GM23338 (cell line): ENCODE data around the gene ALPI. TPM values are rescaled to one million over a fixed set of nuclear protein-coding genes. Genes with fewer than 3 reads are reported as not detected.

Experiments
- ATAC-seq: fragments of 200-7000 bp; cut with Tn5 transposase; 3 replicates; pipeline ENCODE4 v1.9.1; 2020
- DNase-seq: peaks from one replicate; pipeline ENCODE4 v3.0.0-alpha.2; 2015; ENCODE audit warnings: low spot score
- H2AFZ ChIP-seq: fragments of 200-600 bp; sonication (generic); 2 replicates; pipeline ENCODE4 v1.8.0; 2016; ENCODE audit warnings: antibody characterized with exemption, mild to moderate bottlenecking, moderate library complexity
- H3F3A ChIP-seq: fragments of 200-600 bp; sonication (generic); replicated peaks from 2 replicates; pipeline ENCODE4 v1.8.0; 2017; ENCODE audit warnings: antibody characterized with exemption, mixed run types, low read depth
- H3K27ac ChIP-seq: fragments of 200-600 bp; sonication (generic); 2 replicates; pipeline ENCODE4 v1.6.1; 2016; ENCODE audit warnings: low read depth
- H3K27me3 ChIP-seq: fragments of 200-600 bp; sonication (generic); 2 replicates; pipeline ENCODE4 v1.8.0; 2016; ENCODE audit warnings: mild to moderate bottlenecking, mixed run types, moderate library complexity; ENCODE audit not compliant: insufficient read depth
- H3K36me3 ChIP-seq: fragments of 200-600 bp; sonication (generic); 2 replicates; pipeline ENCODE4 v1.8.0; 2016; ENCODE audit warnings: mild to moderate bottlenecking; ENCODE audit not compliant: insufficient read depth
- H3K4me1 ChIP-seq: fragments of 200-600 bp; sonication (generic); 2 replicates; pipeline ENCODE4 v1.8.0; 2016; ENCODE audit warnings: mild to moderate bottlenecking, moderate library complexity; ENCODE audit not compliant: insufficient read depth
- H3K4me2 ChIP-seq: fragments of 200-600 bp; sonication (generic); 2 replicates; pipeline ENCODE4 v1.7.1; 2017; ENCODE audit warnings: mixed run types
- H3K4me3 ChIP-seq: fragments of 200-600 bp; sonication (generic); 2 replicates; pipeline ENCODE4 v1.6.1; 2016; ENCODE audit warnings: mixed run types
- H3K79me2 ChIP-seq: fragments of 200-600 bp; sonication (generic); replicated peaks from 2 replicates; pipeline ENCODE4 v1.8.0; 2017; ENCODE audit warnings: mild to moderate bottlenecking; ENCODE audit not compliant: insufficient read depth
- H3K9me2 ChIP-seq: fragments of 200-600 bp; sonication (generic); 2 replicates; pipeline ENCODE4 v1.8.0; 2017; ENCODE audit not compliant: insufficient read depth
- H4K20me1 ChIP-seq: fragments of 200-600 bp; sonication (generic); replicated peaks from 2 replicates; pipeline ENCODE4 v1.8.0; 2017; ENCODE audit warnings: mild to moderate bottlenecking; ENCODE audit not compliant: insufficient read depth
- H3K27ac Mint-ChIP-seq: 2 replicates; pipeline ENCODE4 v1.8.0; 2020; ENCODE audit warnings: inconsistent platforms, mild to moderate bottlenecking, moderate library complexity, mixed read lengths
- H3K27me3 Mint-ChIP-seq: 3 replicates; pipeline ENCODE4 v1.8.0; 2022; ENCODE audit warnings: low read depth, mild to moderate bottlenecking, moderate library complexity, mixed read lengths, inconsistent platforms; ENCODE audit not compliant: insufficient read depth, poor library complexity
- H3K36me3 Mint-ChIP-seq: 3 replicates; pipeline ENCODE4 v1.8.0; 2021; ENCODE audit warnings: low read depth, mild to moderate bottlenecking, inconsistent platforms, moderate library complexity, mixed read lengths
- H3K4me1 Mint-ChIP-seq: 3 replicates; pipeline ENCODE4 v1.8.0; 2020; ENCODE audit warnings: mild to moderate bottlenecking, inconsistent platforms, mixed read lengths
- H3K4me3 Mint-ChIP-seq: 3 replicates; pipeline ENCODE4 v1.8.0; 2021; ENCODE audit warnings: moderate library complexity, mild to moderate bottlenecking, inconsistent platforms, mixed read lengths
- H3K9me3 Mint-ChIP-seq: 3 replicates; pipeline ENCODE4 v1.8.0; 2020; ENCODE audit warnings: moderate library complexity, mild to moderate bottlenecking, inconsistent platforms, mixed read lengths
- CTCF ChIP-seq, 2 experiments: fragments of 200-600 bp in 1 of 2; sonication (generic) in 1 of 2; conservative IDR thresholded peaks; 2 replicates each; pipeline versions ENCODE4 v1.5.1 to v1.6.1; 2016 to 2017; ENCODE audit warnings: antibody characterized with exemption in 2 of 2, low read depth in 2 of 2, mild to moderate bottlenecking in 2 of 2, moderate library complexity in 1 of 2
- ETS1 ChIP-seq: IDR thresholded peaks from 2 replicates; pipeline ENCODE4 v1.6.1; 2016; ENCODE audit warnings: antibody characterized with exemption
- EZH2 ChIP-seq: fragments of 200-600 bp; sonication (generic); IDR thresholded peaks from one replicate; pipeline ENCODE4 v1.8.0; 2017; ENCODE audit warnings: antibody characterized with exemption, mild to moderate bottlenecking, low read depth; ENCODE audit not compliant: unreplicated experiment
- EZH2phosphoT487 ChIP-seq: fragments of 200-600 bp; sonication (generic); IDR thresholded peaks from one replicate; pipeline ENCODE4 v1.8.1; 2018; ENCODE audit warnings: antibody characterized with exemption; ENCODE audit not compliant: unreplicated experiment
- JUNB ChIP-seq: IDR thresholded peaks from one replicate; pipeline ENCODE4 v1.6.1; 2016; ENCODE audit warnings: antibody characterized with exemption; ENCODE audit not compliant: unreplicated experiment
- NANOG ChIP-seq: IDR thresholded peaks from 2 replicates; pipeline ENCODE4 v1.6.1; 2016; ENCODE audit warnings: antibody characterized with exemption, borderline replicate concordance
- POLR2AphosphoS5 ChIP-seq: IDR thresholded peaks from 2 replicates; pipeline ENCODE4 v1.6.1; 2016; ENCODE audit warnings: antibody characterized with exemption, low read depth
- REST ChIP-seq: IDR thresholded peaks from one replicate; pipeline ENCODE4 v1.6.1; 2018; ENCODE audit warnings: antibody characterized with exemption; ENCODE audit not compliant: unreplicated experiment
- STAT1 ChIP-seq: IDR thresholded peaks from one replicate; pipeline ENCODE4 v1.6.1; 2016; ENCODE audit warnings: antibody characterized with exemption; ENCODE audit not compliant: unreplicated experiment
- ZNF114 ChIP-seq: fragments of 250-450 bp; sonication (Bioruptor Pico); IDR thresholded peaks from 2 replicates; pipeline ENCODE4 v1.5.0; 2020; ENCODE audit warnings: mild to moderate bottlenecking, moderate library complexity
- ZNF331 ChIP-seq: fragments of 250-450 bp; sonication (Bioruptor Pico); IDR thresholded peaks from 2 replicates; pipeline ENCODE4 v1.5.0; 2020; ENCODE audit warnings: low read depth, mild to moderate bottlenecking, moderate library complexity
- ZNF462 ChIP-seq: fragments of 250-450 bp; sonication (Bioruptor Pico); IDR thresholded peaks from 2 replicates; pipeline ENCODE4 v1.5.0; 2020; ENCODE audit warnings: mild to moderate bottlenecking, moderate library complexity
- polyA plus RNA-seq: library from polyadenylated mRNA; unstranded; fragments of >200 nt; fragmentation: Nextera tagmentation; extraction: Ambion mirVana; gene quantifications from 2 replicates; pipeline ENCODE4 v1.2.1, GENCODE V29; 2016
- total RNA-seq: library from RNA; depleted of rRNA; stranded (reverse); fragments of >200 nt; shearing (Covaris generic); gene quantifications from 2 replicates; pipeline ENCODE4 v1.2.3, GENCODE V29; 2014

Gene ALPI
- total and polyA plus RNA-seq, 2 experiments from 2014 or later = not detected

GRCh38 chr2:232466221-232466620, 10.3 kb downstream of the ALPI start (continued):
- TF ChIP-seq EZH2phosphoT487 = no peak
- TF ChIP-seq CTCF (conservative IDR thresholded peaks at IDR 0.05; ENCODE audit: low read depth in 2 of 2) = no peak
- no peak for TF ChIP-seq ZNF331
- no peak for TF ChIP-seq ZNF114 (CRISPR knock-in tag)
- TF ChIP-seq ETS1 = no peak
- TF ChIP-seq REST = no peak
- TF ChIP-seq STAT1 = no peak
- TF ChIP-seq EZH2 = no peak
- TF ChIP-seq JUNB = no peak
- TF ChIP-seq NANOG = no peak

GRCh38 chr2:232473467-232473890, 17.5 kb downstream of the ALPI start:
- no peaks in the 10 kb centered on the region for H3F3A ChIP-seq
- Mint-ChIP-seq H3K27me3 (peaks cover 6% of the 10 kb centered on the region), H3K4me3 (no peak overlapping the region), H3K4me1 (peaks cover 5% of the 10 kb centered on the region; the same call in 2 of the 3 replicates), H3K36me3 (no peaks in the 10 kb centered on the region), H3K27ac (no peak overlapping the region), H3K9me3 (no peaks in the 10 kb centered on the region)
- 0 out of 2 replicates have a peak, but pooled peaks cover 5% of the 10 kb centered on the region for H3K27me3 ChIP-seq
- H4K20me1 ChIP-seq = no peaks in the 10 kb centered on the region
- H3K4me2 ChIP-seq = no peak overlapping the region
- DNase-seq (no peak), ATAC-seq (no peak)
- H3K79me2 ChIP-seq = no peaks in the 10 kb centered on the region
- no peak overlapping the region for H2AFZ ChIP-seq
- no peak for TF ChIP-seq NANOG
- no peak for TF ChIP-seq POLR2AphosphoS5
- TF ChIP-seq ZNF462 (CRISPR knock-in tag) = no peak
- TF ChIP-seq JUNB = no peak
- no peaks in the 10 kb centered on the region for H3K4me1 ChIP-seq
- H3K36me3 ChIP-seq = no peaks in the 10 kb centered on the region
- H3K4me3 ChIP-seq = no peak overlapping the region
- H3K9me2 ChIP-seq = no peaks in the 10 kb centered on the region
- no peak overlapping the region for H3K27ac ChIP-seq
